ENCODE results near the gene ADAM12. TPM values are rescaled to one million over a fixed set of nuclear protein-coding genes. Genes with fewer than 3 reads are reported as not detected.

ADAM12 gene
- total RNA-seq, 4 donors from 2014 or later, result 0.78 to 10.5 (median 1.2) TPM

- Histone ChIP-seq H3K4me1 (no peaks in the 10 kb centered on the region), H3K27me3 (no peaks in the 10 kb centered on the region), H3K27ac (no peak overlapping the region), H3K4me3 (no peak overlapping the region), H3K9me3 (peaks cover 0 to 3% (median 0%) of the 10 kb centered on the region in 4 donors), H3K36me3 (no peaks in the 10 kb centered on the region)
- no peak for DNase-seq (ENCODE audit: low spot score in 2 of 2)
- 91 to 93% methylated on average over 4 of the region's 4 CpGs for WGBS, 2 donors
- TF ChIP-seq EP300 (IDR thresholded peaks at IDR 0.05), result no peak
- no peak for TF ChIP-seq CTCF (IDR thresholded peaks at IDR 0.05)
- no peak for TF ChIP-seq POLR2A (IDR thresholded peaks at IDR 0.05)
These were observed 247.5 kb downstream of the ADAM12 start for GRCh38 chr10:126140746-126141273.

GRCh38 chr10:126137562-126138221 lies 250.6 kb downstream of the ADAM12 start:
- Histone ChIP-seq H3K9me3 (peaks cover 0 to 3% (median 0%) of the 10 kb centered on the region in 4 donors), H3K27me3 (no peaks in the 10 kb centered on the region), H3K36me3 (no peaks in the 10 kb centered on the region), H3K4me1 (no peaks in the 10 kb centered on the region), H3K4me3 (no peak overlapping the region), H3K27ac (no peak overlapping the region)
- TF ChIP-seq POLR2A (IDR thresholded peaks at IDR 0.05) (no peak), CTCF (IDR thresholded peaks at IDR 0.05) (no peak), EP300 (IDR thresholded peaks at IDR 0.05) (no peak)
- DNase-seq (ENCODE audit: low spot score in 2 of 2), result no peak
- 70 to 92% methylated on average over 4 of the region's 4 CpGs for WGBS, 2 donors

DNA sequence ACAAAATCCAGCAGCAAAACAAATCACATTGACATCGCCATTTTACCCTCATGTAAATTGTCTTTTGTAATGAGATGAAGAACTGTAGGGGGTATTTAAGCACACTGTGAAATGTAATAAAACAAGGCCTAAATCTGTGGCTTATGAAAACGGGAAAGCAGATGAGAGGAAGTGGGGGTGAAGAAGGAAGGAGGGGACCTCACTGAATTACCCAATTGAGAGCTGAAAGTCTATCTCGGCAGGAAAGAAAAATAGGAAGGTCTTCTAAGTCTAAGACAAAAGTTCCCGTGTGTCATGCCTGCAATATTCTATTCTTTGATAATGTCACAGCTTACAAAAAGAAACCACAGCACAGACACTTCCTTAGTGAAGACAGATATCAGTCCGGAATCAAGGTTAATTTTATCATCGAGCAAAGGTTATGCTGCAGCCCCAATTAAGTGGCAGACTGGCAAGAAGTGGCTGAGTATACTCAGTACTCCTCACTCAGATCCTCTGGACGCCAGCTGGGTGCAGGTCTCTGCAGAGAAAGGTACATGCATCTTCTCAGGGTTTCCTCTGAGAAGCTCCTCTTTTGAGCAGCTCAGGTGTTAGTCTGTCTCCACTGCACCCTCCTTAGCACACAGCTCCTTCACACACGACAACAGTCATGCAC lies 252.2 kb downstream of the ADAM12 start:
- Histone ChIP-seq H3K9me3 (peaks cover 0 to 3% (median 0%) of the 10 kb centered on the region in 4 donors), H3K4me1 (no peaks in the 10 kb centered on the region), H3K27ac (no peak overlapping the region), H3K4me3 (no peak overlapping the region), H3K27me3 (no peaks in the 10 kb centered on the region), H3K36me3 (no peaks in the 10 kb centered on the region)
- 53 to 61% methylated on average over 8 of the region's 8 CpGs for WGBS, 2 donors
- DNase-seq (ENCODE audit: low spot score in 2 of 2), result no peak
- no peak for TF ChIP-seq CTCF (IDR thresholded peaks at IDR 0.05)
- TF ChIP-seq POLR2A (IDR thresholded peaks at IDR 0.05), result no peak
- no peak for TF ChIP-seq EP300 (IDR thresholded peaks at IDR 0.05)

- Histone ChIP-seq H3K36me3 (no peaks in the 10 kb centered on the region), H3K27me3 (no peaks in the 10 kb centered on the region), H3K27ac (no peak overlapping the region), H3K4me3 (no peak overlapping the region), H3K4me1 (no peaks in the 10 kb centered on the region), H3K9me3 (peaks cover 0 to 3% (median 0%) of the 10 kb centered on the region in 4 donors)
- WGBS, 2 donors, result 82 to 83% methylated on average over 4 of the region's 4 CpGs
- no peak for DNase-seq (ENCODE audit: low spot score in 2 of 2)
- no peak for TF ChIP-seq EP300 (IDR thresholded peaks at IDR 0.05)
- no peak for TF ChIP-seq CTCF (IDR thresholded peaks at IDR 0.05)
- no peak for TF ChIP-seq POLR2A (IDR thresholded peaks at IDR 0.05)
These were observed 253.1 kb downstream of the ADAM12 start for GRCh38 chr10:126135177-126135576.
